Parathyroid adenoma (tissue), 2 donors: ENCODE data around the gene COPB2.
A peak's percentile ranks its signal among the peaks of the same experiment; 100 is the strongest.

ENCODE experiments used
- H2AFZ ChIP-seq: fragments of 300-600 bp; sonication (generic); one replicate; pipeline ENCODE4 v1.7.0; 2017; ENCODE audit warnings: antibody characterized with exemption, mild to moderate bottlenecking
- H3K27ac ChIP-seq: fragments of 300-600 bp; sonication (generic); one replicate; pipeline ENCODE4 v1.7.0; 2017
- H3K27me3 ChIP-seq: fragments of 300-600 bp; sonication (generic); one replicate; pipeline ENCODE4 v1.7.0; 2017; ENCODE audit warnings: low read length; ENCODE audit not compliant: control insufficient read depth, insufficient read depth
- H3K36me3 ChIP-seq: fragments of 300-600 bp; sonication (generic); one replicate; pipeline ENCODE4 v1.7.0; 2017; ENCODE audit warnings: low read length; ENCODE audit not compliant: control insufficient read depth, insufficient read depth
- H3K4me1 ChIP-seq: fragments of 300-600 bp; sonication (generic); one replicate; pipeline ENCODE4 v1.7.0; 2017; ENCODE audit warnings: control low read depth
- H3K4me2 ChIP-seq: fragments of 300-600 bp; sonication (generic); one replicate; pipeline ENCODE4 v1.7.0; 2017; ENCODE audit warnings: low read length
- H3K4me3 ChIP-seq: fragments of 300-600 bp; sonication (generic); one replicate; pipeline ENCODE4 v1.7.0; 2017; ENCODE audit warnings: low read depth, low read length
- H3K79me2 ChIP-seq: fragments of 300-600 bp; sonication (generic); one replicate; pipeline ENCODE4 v1.7.0; 2017; ENCODE audit warnings: control low read depth
- H3K9ac ChIP-seq: fragments of 300-600 bp; sonication (generic); one replicate; pipeline ENCODE4 v1.7.0; 2017; ENCODE audit warnings: mild to moderate bottlenecking
- H3K9me3 ChIP-seq: fragments of 300-600 bp; sonication (generic); one replicate; pipeline ENCODE4 v1.7.0; 2017; ENCODE audit warnings: low read length; ENCODE audit not compliant: control insufficient read depth
- TF ChIP-seq, protein P1 (sequence below): fragments of 300-600 bp; sonication (generic); IDR thresholded peaks from one replicate; pipeline ENCODE4 v1.7.0; 2017; ENCODE audit warnings: antibody characterized with exemption, mild to moderate bottlenecking
- donor health status: primary hyperparathyroidism.

COPB2 gene

DNA sequence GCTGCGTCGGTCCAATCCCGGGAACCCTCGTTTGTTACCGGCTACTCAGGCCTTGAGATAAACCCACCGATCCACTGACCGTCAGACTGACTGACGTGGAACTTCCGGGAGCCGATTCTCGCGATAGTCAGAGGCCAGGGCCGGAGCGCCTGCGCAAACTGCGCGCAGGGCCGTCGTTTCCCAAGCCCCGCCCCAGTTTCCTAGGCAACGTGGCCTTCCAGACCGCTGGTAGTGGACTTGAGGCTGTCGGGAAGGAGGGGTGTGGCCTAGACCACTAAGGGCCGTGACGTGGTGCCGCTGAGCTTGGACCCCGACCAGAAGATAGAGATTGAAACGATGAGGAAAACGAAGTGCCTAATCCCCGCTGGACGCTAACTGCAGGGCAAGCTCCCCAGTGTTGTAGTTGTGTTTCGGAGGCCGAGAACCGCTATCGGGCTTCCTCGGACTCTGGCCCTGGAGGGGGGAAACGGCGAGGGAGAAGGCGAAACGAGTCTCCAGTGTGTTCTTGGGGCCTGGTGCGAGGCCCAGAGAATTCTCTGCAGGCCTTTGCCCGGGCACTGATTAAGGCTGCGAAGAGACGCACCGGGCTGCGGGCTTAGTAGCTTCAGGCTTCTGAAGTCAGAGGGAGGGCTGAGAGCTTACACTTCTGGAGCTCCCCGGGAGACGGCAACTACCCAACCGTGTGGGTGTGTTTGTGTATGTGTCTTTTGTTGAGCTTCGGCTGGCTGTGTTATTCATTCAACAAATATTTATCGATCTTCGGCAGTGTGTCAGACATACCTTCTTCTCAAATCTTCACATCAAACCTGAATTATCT lies at the start of gene COPB2:
Gene COPB2, minus strand, starts transcription at position 96 of the 817 bp plus-strand sequence. CDS start 97 bp downstream, outside the sequence.
- Histone ChIP-seq H3K4me2 (peak within 1 kb of the TSS; percentile 73), H3K27me3 (no peaks in the 10 kb centered on the region), H3K4me3 (peak within 1 kb of the TSS; percentile 95), H3K9me3 (no peaks in the 10 kb centered on the region), H3K9ac (peak within 1 kb of the TSS; percentile 92), H3K36me3 (no peaks in the 10 kb centered on the region), H2AFZ (peak within 1 kb of the TSS; percentile 66), H3K27ac (peak within 1 kb of the TSS; percentile 79), H3K4me1 (peaks cover 7% of the 10 kb centered on the region), H3K79me2 (peaks cover 35% of the 10 kb centered on the region)
- TF ChIP-seq, protein P1, sequence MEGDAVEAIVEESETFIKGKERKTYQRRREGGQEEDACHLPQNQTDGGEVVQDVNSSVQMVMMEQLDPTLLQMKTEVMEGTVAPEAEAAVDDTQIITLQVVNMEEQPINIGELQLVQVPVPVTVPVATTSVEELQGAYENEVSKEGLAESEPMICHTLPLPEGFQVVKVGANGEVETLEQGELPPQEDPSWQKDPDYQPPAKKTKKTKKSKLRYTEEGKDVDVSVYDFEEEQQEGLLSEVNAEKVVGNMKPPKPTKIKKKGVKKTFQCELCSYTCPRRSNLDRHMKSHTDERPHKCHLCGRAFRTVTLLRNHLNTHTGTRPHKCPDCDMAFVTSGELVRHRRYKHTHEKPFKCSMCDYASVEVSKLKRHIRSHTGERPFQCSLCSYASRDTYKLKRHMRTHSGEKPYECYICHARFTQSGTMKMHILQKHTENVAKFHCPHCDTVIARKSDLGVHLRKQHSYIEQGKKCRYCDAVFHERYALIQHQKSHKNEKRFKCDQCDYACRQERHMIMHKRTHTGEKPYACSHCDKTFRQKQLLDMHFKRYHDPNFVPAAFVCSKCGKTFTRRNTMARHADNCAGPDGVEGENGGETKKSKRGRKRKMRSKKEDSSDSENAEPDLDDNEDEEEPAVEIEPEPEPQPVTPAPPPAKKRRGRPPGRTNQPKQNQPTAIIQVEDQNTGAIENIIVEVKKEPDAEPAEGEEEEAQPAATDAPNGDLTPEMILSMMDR, result no peak

DNA sequence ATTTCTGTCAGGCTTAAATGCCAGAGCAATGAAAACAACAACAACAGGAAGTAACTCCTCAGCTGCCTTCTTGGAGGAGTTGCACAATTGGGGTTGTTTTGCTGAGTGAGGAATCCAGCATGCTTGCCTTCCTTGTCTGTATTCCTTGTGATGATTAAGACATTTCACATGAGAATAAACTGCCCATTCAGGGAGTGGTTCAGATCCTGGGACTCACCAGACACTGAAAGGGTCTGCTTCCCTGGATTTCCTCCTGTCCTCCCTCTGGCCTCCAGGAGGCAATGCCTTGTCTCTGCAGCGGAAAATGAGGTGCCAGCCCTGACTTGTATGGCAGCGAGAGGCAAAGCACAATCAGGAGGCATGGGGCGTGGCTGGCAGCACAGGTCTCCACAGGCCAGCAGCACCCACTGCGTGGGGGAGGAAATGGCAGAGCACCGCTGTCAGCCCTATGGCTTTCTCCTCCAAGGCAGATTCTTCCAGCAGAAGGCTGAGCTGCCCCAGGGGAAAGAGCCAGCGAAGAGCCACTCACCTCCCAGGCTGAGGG lies 45.4 kb upstream of the COPB2 start:
- Histone ChIP-seq H3K9me3 (no peaks in the 10 kb centered on the region), H3K4me3 (no peak overlapping the region), H2AFZ (peak overlapping the region; percentile 14), H3K27me3 (no peaks in the 10 kb centered on the region), H3K79me2 (no peaks in the 10 kb centered on the region), H3K36me3 (no peaks in the 10 kb centered on the region), H3K4me1 (peaks cover 10% of the 10 kb centered on the region), H3K4me2 (no peak overlapping the region), H3K9ac (no peak overlapping the region), H3K27ac (no peak overlapping the region)
- TF ChIP-seq, protein P1, result no peak

DNA sequence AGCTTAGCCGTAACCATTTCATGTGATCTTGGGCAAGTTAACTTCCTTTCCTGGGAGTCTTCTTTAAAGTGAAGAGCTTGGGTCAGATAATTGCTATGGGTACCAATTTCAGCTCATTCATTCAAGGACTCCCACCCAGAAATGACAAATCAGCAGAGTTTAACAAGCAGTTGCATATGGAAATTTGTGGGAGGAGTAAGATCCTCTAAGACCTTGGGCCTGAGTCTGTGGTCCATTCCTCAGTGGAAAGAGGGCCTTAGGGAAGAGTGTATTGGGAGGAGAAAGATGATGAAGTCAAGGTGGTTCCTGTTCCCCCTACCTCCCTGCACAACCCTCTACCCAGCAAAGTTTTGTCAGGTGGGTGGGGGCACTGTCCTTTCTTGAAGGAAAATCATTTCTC lies 44.8 kb upstream of the COPB2 start:
- Histone ChIP-seq H3K4me2 (no peak overlapping the region), H3K36me3 (no peaks in the 10 kb centered on the region), H3K79me2 (no peaks in the 10 kb centered on the region), H2AFZ (no peak overlapping the region), H3K4me3 (no peak overlapping the region), H3K27ac (no peak overlapping the region), H3K27me3 (no peaks in the 10 kb centered on the region), H3K4me1 (peaks cover 8% of the 10 kb centered on the region), H3K9me3 (no peaks in the 10 kb centered on the region), H3K9ac (no peak overlapping the region)
- TF ChIP-seq, protein P1, result no peak

DNA sequence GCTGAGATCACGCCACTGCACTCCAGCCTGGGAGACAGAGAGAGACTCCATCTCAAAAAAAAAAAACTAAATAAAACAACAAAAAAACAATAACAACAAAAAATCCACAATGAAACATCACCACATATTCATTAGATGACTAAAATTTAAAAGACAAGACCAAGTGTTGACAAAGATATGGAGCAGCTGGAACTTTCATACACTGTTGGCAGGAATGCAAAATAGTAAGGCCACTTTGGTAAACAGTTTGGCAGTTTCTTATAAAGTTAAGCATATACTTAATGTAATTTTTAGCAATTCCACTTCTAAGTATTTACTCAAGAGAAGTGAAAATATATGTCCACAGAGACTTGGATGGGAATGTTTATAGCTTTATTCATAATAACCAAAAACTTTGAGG lies 43.6 kb upstream of the COPB2 start:
- no peaks in the 10 kb centered on the region for H3K27me3 ChIP-seq
- TF ChIP-seq, protein P1, result no peak

More for the DNA sequence above, 43.6 kb upstream of the COPB2 start:
- no peaks in the 10 kb centered on the region for H3K36me3 ChIP-seq
- no peak overlapping the region for H3K27ac ChIP-seq
- no peak overlapping the region for H2AFZ ChIP-seq
- H3K4me2 ChIP-seq, result no peak overlapping the region
- H3K4me1 ChIP-seq, result peaks cover 3% of the 10 kb centered on the region
- H3K9me3 ChIP-seq, result no peaks in the 10 kb centered on the region
- no peaks in the 10 kb centered on the region for H3K79me2 ChIP-seq
- H3K4me3 ChIP-seq, result no peak overlapping the region
- no peak overlapping the region for H3K9ac ChIP-seq
